HG03045 (cell line): Measurements from ENCODE around the gene ERBB4.
"Not testable (repeated sequence)": the region's sequence is repeated elsewhere in the genome, so short reads cannot be mapped to it uniquely, and the experiment has no call there.

Experiments
- ATAC-seq: cut with Tn5 transposase; IDR thresholded peaks from one replicate; pipeline ENCODE4 v1.9.1; 2021; ENCODE audit warnings: mild to moderate bottlenecking, moderate library complexity; ENCODE audit not compliant: unreplicated experiment

The ERBB4 gene

GRCh38 chr2:212311807-212312404 lies 226.7 kb downstream of the ERBB4 start:
- ATAC-seq = no peak

GRCh38 chr2:212299943-212300342 lies 238.7 kb downstream of the ERBB4 start:
- no peak for ATAC-seq

GRCh38 chr2:212299333-212299732 lies 239.3 kb downstream of the ERBB4 start:
- ATAC-seq = no peak

GRCh38 chr2:212295571-212295970 lies 243.0 kb downstream of the ERBB4 start:
- ATAC-seq = no peak

- no peak for ATAC-seq
Observed at GRCh38 chr2:212294816-212295215, 243.8 kb downstream of the ERBB4 start.

GRCh38 chr2:212289301-212289700 lies 249.3 kb downstream of the ERBB4 start:
- ATAC-seq = no peak

DNA sequence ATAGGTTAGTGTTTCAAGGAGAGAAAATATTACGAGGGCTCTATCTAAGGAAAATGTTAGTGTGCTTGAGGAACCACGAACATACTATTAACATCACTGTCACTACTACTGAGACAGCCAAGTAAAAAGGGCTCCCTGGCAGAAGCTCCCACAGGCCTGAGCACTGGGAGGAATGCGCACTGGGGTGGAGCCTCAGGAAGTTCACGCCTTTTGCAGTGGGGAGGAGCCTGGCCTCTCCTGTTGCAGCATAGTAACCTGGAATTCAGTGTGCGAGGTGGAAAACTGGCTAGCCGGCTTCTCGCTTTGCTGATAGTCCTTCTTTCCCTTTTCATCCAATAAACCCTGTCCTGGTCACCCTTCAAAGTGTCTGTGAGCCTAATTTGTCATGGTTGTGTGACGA lies 250.3 kb downstream of the ERBB4 start:
- no peak for ATAC-seq

DNA sequence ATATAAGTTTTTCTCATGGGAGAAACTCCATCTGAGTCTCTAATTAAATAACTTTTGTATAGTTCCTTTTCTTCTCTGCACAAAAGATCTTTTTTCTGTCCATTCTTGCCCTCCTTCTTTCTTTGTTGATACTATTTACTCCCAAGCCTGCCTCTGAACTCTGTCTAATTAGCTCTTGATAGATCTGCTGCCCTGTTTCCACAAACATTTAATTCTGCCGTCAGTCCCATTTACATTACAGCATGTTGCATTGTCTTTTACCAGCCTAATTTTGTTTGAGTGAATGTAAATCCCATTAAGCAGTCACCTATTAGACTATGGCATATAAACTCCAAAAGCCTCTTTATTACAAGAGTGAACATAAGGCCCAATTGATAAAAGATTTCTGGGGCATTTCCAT lies 254.4 kb downstream of the ERBB4 start:
- ATAC-seq = no peak

DNA sequence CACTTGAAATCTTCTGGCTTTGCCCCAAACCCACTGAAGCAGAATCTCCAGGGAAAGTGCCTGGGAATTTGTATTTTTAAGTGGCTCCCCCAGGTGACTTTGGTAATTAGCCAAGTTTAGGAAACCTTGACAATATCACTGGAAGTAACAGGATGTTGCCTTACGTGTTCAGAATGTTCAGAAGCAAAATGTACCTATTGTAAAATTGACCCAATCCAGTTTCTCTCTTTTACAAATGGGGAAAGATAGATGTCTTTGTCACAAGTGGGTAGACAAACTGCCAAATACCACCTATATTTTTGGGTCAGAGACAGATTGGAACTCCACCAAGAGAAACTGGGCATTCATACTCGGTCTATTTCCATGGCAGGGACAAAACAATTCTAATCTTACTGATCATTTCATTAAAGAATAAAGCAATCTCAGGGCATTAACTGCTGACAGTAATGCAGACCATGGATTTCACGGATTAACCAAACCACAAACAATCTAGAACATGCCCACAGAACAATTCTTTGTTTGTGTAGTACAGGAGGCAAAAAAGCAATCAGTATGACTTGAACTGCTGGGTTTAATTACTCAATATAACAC lies 255.8 kb downstream of the ERBB4 start:
- no peak for ATAC-seq

DNA sequence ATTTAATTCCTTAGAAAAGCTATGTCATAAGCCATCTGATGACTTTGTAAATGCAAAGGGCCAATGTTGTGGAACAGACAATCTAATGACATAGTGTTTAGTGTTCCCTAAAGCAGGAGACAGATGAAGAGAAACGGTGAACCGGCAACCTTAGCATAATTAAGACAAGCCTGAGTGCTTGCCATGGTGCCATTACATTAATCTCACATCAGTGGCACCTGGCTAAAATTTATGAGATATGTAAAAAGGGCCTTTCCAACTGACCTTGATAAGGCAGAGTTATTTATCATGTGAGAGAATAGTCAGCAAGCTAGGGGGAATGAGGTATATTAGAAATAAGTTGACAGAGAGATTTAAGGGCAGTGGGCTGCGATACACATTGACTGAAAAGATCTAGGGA lies 261.8 kb downstream of the ERBB4 start:
- no peak for ATAC-seq

- no peak for ATAC-seq
Observed at GRCh38 chr2:212274215-212274614, 264.4 kb downstream of the ERBB4 start.

GRCh38 chr2:212271583-212271982 lies 267.0 kb downstream of the ERBB4 start:
- no peak for ATAC-seq

- ATAC-seq = no peak
Observed at GRCh38 chr2:212269005-212269404, 269.6 kb downstream of the ERBB4 start.

DNA sequence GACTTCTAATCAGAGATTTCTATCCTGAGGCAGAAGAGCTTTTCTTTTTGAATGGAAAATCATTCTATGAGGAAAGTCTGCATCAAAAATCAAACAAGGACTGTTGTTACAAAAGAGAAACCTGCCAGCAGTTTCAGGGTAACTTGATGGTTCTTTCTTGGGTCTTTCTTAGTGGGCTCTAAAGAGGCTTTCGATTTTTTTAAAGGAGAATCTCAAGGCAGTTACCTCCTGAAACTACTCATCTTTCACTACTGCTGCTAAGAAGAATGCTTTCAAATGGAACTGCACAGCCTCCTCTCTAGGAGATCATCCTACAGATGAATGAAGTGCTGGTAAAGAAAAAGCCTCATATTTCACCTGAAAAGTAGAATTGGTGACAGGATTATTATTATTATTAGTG lies 272.3 kb downstream of the ERBB4 start:
- no peak for ATAC-seq

GRCh38 chr2:212265777-212266176 lies 272.8 kb downstream of the ERBB4 start:
- ATAC-seq = no peak

GRCh38 chr2:212264187-212264586 lies 274.4 kb downstream of the ERBB4 start:
- no peak for ATAC-seq

DNA sequence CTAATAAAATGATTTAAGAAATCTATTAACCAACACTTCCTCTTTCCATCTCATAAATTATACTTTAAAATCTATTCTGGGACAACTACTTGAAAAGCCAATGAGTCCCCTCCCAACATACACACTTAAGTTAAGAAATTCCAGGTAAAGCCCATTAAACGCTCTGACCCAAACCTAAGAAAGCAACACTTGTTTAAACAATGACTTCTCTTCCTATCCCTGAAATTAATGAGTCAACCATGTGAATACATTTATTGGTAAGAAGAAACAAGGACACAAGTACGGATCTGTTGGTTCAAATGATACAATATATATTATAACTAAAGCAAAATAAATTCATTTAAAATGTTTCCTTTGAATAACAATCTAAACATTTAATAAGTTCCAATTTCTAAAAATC lies 279.4 kb downstream of the ERBB4 start:
- no peak for ATAC-seq

DNA sequence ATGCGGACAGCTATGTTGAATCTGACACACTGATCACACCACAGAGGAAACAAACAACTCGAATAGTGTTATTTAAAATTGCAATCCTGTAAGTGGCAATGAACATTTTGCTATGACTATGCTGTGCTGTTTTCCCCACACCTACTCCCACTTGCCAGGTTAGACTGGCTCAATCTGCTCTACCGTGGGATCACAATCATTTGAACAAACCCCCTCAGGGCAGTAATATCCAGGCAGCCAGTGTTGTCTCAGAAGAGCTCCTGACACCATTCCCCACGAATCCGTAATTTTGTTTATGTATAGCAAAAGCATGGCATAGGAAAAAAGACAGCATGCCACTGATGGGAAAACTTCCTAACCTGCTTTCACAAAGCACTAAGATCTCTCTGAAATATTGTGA lies 284.3 kb downstream of the ERBB4 start:
- no peak for ATAC-seq

GRCh38 chr2:212249451-212249850 lies 289.2 kb downstream of the ERBB4 start:
- no peak for ATAC-seq

DNA sequence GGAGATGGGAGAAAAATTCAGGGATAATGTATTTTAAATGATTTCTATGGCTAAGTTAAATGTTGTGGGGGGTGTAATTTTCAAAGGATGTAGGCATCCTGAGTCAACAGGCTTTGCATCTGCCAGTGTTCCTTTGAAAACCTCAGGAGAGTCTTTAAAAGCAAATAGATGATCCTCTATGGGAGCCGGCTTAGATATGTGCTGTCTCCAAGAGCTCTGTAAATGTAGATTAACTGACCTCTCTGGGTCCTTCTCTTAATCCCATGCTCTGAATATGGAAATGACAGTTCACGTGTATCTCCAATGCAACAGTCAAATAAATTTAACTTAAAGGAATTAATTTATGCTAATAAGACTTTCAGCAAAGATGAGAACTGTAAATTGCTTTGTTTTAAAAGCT lies 292.7 kb downstream of the ERBB4 start:
- ATAC-seq = no peak

DNA sequence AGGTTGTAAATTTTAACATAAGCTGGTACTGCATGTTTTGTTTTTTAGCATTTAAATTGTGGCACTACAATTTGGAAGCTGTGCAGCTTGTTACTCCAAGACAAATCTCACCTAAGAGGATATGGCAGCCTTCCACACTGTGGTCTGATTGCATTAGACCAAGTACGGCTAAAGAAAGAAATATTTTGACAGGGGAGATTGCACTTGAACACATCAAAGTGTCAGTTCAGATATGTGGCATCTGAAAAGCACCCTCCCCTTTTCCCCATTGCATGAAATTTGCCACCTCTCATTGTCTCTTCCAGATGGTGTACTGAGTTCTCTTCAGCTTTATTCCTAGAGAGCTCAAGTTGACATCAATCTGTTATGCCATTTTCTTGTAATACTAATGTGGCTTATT lies 295.9 kb downstream of the ERBB4 start:
- ATAC-seq = no peak

- not testable (repeated sequence) for ATAC-seq
Observed at GRCh38 chr2:212238152-212238551, 300.4 kb downstream of the ERBB4 start.
